HepG2 (cell line): ENCODE data around the gene ZNF503. TPM values are rescaled to one million over a fixed set of nuclear protein-coding genes. Genes with fewer than 3 reads are reported as not detected.

Experiments
- FOXA3 ChIP-seq: IDR thresholded peaks from 2 replicates; pipeline ENCODE4 v1.6.1; 2016; ENCODE audit warnings: missing genetic modification reagents, missing compliant biosample characterization
- GFI1 ChIP-seq: sonication (generic); formaldehyde crosslinking; IDR thresholded peaks from 2 replicates; pipeline ENCODE4 v1.5.0; 2020; ENCODE audit warnings: missing genetic modification reagents, mild to moderate bottlenecking, borderline replicate concordance
- PRMT3 ChIP-seq: sonication (generic); formaldehyde crosslinking; IDR thresholded peaks from 2 replicates; pipeline ENCODE4 v1.8.1; 2022; ENCODE audit warnings: low read depth, mild to moderate bottlenecking, moderate library complexity, missing genetic modification reagents, borderline replicate concordance
- ZFP90 ChIP-seq: sonication (generic); formaldehyde crosslinking; IDR thresholded peaks from 2 replicates; pipeline ENCODE4 v1.8.0; 2022; ENCODE audit warnings: missing genetic modification reagents, mild to moderate bottlenecking, inconsistent platforms, borderline replicate concordance
- ZNF101 ChIP-seq: sonication (generic); formaldehyde crosslinking; IDR thresholded peaks from 2 replicates; pipeline ENCODE4 v1.4.0; 2020; ENCODE audit warnings: mild to moderate bottlenecking, low read depth, missing genetic modification reagents, borderline replicate concordance
- ZNF235 ChIP-seq: sonication (generic); formaldehyde crosslinking; IDR thresholded peaks from 2 replicates; pipeline ENCODE4 v1.8.1; 2023; ENCODE audit warnings: mild to moderate bottlenecking, missing genetic modification reagents, borderline replicate concordance
- ZNF382 ChIP-seq: sonication (generic); formaldehyde crosslinking; IDR thresholded peaks from 2 replicates; pipeline ENCODE4 v1.5.0; 2020; ENCODE audit warnings: missing genetic modification reagents, mild to moderate bottlenecking, borderline replicate concordance
- ZNF761 ChIP-seq: sonication (generic); formaldehyde crosslinking; conservative IDR thresholded peaks from 2 replicates; pipeline ENCODE4 v1.4.0; 2020; ENCODE audit warnings: mild to moderate bottlenecking, missing genetic modification reagents
- polyA plus RNA-seq, 8 experiments: library from polyadenylated mRNA; depleted of rRNA in 3 of 8; stranded (reverse) in 7 of 8; unstranded in 1 of 8; fragments of >200 nt; fragmentation: Illumina TruSeq in 4 of 8; extraction: Trizol in 4 of 8; gene quantifications; 2 replicates each; pipeline versions ENCODE4 v1.2.1 to v1.2.3, GENCODE V29; 2011 to 2016; ENCODE audit warnings: low read depth in 4 of 8, missing spikeins in 1 of 8, mixed read lengths in 1 of 8; ENCODE audit not compliant: insufficient read depth in 1 of 8
- total RNA-seq, 5 experiments: library from RNA; depleted of rRNA; stranded (reverse); fragments of >200 nt; fragmentation: Illumina TruSeq; extraction: Trizol; gene quantifications; 2 replicates each; pipeline ENCODE4 v1.2.3, GENCODE V29; 2016; ENCODE audit warnings: low read depth in 1 of 5
- TF ChIP-seq, protein P1 (sequence below), 2 experiments: fragments of 450-650 bp in 1 of 2; sonication (generic) in 1 of 2; formaldehyde crosslinking in 1 of 2; IDR thresholded peaks; 2 replicates each; pipeline versions ENCODE4 v1.6.1 to v1.8.0; 2016 to 2022; ENCODE audit warnings: antibody characterized with exemption in 1 of 2, mild to moderate bottlenecking in 1 of 2, missing genetic modification reagents in 1 of 2
- TF ChIP-seq, protein P2 (sequence below): sonication (generic); formaldehyde crosslinking; IDR thresholded peaks from 2 replicates; pipeline ENCODE4 v1.4.0; 2020; ENCODE audit warnings: missing genetic modification reagents, borderline replicate concordance
- TF ChIP-seq, protein P3 (sequence below): conservative IDR thresholded peaks from 2 replicates; pipeline ENCODE4 v1.6.1; 2018; ENCODE audit warnings: missing genetic modification reagents

ZNF503 gene
- total and polyA plus RNA-seq, 2 of the 13 experiments (the other 11 are each of a cell fraction or from before 2014, with no cell fraction given), result 2.7 to 8.3 TPM

GRCh38 chr10:75399461-75400162 is 2.0 kb downstream of the ZNF503 start (continued):
- TF ChIP-seq, protein P1, sequence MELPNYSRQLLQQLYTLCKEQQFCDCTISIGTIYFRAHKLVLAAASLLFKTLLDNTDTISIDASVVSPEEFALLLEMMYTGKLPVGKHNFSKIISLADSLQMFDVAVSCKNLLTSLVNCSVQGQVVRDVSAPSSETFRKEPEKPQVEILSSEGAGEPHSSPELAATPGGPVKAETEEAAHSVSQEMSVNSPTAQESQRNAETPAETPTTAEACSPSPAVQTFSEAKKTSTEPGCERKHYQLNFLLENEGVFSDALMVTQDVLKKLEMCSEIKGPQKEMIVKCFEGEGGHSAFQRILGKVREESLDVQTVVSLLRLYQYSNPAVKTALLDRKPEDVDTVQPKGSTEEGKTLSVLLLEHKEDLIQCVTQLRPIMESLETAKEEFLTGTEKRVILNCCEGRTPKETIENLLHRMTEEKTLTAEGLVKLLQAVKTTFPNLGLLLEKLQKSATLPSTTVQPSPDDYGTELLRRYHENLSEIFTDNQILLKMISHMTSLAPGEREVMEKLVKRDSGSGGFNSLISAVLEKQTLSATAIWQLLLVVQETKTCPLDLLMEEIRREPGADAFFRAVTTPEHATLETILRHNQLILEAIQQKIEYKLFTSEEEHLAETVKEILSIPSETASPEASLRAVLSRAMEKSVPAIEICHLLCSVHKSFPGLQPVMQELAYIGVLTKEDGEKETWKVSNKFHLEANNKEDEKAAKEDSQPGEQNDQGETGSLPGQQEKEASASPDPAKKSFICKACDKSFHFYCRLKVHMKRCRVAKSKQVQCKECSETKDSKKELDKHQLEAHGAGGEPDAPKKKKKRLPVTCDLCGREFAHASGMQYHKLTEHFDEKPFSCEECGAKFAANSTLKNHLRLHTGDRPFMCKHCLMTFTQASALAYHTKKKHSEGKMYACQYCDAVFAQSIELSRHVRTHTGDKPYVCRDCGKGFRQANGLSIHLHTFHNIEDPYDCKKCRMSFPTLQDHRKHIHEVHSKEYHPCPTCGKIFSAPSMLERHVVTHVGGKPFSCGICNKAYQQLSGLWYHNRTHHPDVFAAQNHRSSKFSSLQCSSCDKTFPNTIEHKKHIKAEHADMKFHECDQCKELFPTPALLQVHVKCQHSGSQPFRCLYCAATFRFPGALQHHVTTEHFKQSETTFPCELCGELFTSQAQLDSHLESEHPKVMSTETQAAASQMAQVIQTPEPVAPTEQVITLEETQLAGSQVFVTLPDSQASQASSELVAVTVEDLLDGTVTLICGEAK (IDR thresholded peaks at IDR 0.05), result no peak
- TF ChIP-seq, protein P1 (CRISPR knock-in tag; IDR thresholded peaks at IDR 0.05), result no peak
- TF ChIP-seq ZNF761 (CRISPR knock-in tag) (no peak), GFI1 (CRISPR knock-in tag) (no peak), ZNF382 (CRISPR knock-in tag) (no peak), ZFP90 (CRISPR knock-in tag) (no peak; the same call in 1 of the 2 replicates), FOXA3 (no peak), ZNF235 (no peak), ZNF101 (CRISPR knock-in tag) (no peak), PRMT3 (CRISPR knock-in tag) (no peak)
- TF ChIP-seq, protein P2, sequence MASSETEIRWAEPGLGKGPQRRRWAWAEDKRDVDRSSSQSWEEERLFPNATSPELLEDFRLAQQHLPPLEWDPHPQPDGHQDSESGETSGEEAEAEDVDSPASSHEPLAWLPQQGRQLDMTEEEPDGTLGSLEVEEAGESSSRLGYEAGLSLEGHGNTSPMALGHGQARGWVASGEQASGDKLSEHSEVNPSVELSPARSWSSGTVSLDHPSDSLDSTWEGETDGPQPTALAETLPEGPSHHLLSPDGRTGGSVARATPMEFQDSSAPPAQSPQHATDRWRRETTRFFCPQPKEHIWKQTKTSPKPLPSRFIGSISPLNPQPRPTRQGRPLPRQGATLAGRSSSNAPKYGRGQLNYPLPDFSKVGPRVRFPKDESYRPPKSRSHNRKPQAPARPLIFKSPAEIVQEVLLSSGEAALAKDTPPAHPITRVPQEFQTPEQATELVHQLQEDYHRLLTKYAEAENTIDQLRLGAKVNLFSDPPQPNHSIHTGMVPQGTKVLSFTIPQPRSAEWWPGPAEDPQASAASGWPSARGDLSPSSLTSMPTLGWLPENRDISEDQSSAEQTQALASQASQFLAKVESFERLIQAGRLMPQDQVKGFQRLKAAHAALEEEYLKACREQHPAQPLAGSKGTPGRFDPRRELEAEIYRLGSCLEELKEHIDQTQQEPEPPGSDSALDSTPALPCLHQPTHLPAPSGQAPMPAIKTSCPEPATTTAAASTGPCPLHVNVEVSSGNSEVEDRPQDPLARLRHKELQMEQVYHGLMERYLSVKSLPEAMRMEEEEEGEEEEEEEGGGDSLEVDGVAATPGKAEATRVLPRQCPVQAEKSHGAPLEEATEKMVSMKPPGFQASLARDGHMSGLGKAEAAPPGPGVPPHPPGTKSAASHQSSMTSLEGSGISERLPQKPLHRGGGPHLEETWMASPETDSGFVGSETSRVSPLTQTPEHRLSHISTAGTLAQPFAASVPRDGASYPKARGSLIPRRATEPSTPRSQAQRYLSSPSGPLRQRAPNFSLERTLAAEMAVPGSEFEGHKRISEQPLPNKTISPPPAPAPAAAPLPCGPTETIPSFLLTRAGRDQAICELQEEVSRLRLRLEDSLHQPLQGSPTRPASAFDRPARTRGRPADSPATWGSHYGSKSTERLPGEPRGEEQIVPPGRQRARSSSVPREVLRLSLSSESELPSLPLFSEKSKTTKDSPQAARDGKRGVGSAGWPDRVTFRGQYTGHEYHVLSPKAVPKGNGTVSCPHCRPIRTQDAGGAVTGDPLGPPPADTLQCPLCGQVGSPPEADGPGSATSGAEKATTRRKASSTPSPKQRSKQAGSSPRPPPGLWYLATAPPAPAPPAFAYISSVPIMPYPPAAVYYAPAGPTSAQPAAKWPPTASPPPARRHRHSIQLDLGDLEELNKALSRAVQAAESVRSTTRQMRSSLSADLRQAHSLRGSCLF (CRISPR knock-in tag), result no peak
- TF ChIP-seq, protein P3, sequence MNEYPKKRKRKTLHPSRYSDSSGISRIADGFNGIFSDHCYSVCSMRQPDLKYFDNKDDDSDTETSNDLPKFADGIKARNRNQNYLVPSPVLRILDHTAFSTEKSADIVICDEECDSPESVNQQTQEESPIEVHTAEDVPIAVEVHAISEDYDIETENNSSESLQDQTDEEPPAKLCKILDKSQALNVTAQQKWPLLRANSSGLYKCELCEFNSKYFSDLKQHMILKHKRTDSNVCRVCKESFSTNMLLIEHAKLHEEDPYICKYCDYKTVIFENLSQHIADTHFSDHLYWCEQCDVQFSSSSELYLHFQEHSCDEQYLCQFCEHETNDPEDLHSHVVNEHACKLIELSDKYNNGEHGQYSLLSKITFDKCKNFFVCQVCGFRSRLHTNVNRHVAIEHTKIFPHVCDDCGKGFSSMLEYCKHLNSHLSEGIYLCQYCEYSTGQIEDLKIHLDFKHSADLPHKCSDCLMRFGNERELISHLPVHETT, result no peak
